DND-41 (cell line): ENCODE measurements around the gene CD27.

Experiments
- CTCF ChIP-seq: IDR thresholded peaks from 2 replicates; pipeline ENCODE4 v1.5.1; 2012; ENCODE audit warnings: borderline replicate concordance, low read length, moderate library complexity, mild to moderate bottlenecking; ENCODE audit not compliant: poor library complexity, severe bottlenecking; ENCODE audit errors: extremely low read depth
- EZH2 ChIP-seq: IDR thresholded peaks from 3 replicates; pipeline ENCODE4 v1.6.1; 2012; ENCODE audit warnings: borderline replicate concordance, low read depth, mild to moderate bottlenecking, moderate library complexity, low read length, inconsistent platforms; ENCODE audit not compliant: severe bottlenecking

- no peak for TF ChIP-seq CTCF
- no peak for TF ChIP-seq EZH2
These were observed 50.2 kb downstream of the CD27 start for GRCh38 chr12:6494968-6495367.
